Keratinocyte (primary cell): ENCODE measurements around the gene GSTM2. TPM values are rescaled to one million over a fixed set of nuclear protein-coding genes. Genes with fewer than 3 reads are reported as not detected.

Experiments
- DNase-seq: peaks from one replicate; pipeline ENCODE4 v3.0.0-alpha.2; 2011; ENCODE audit warnings: low read depth, missing footprints, low spot score
- FAIRE-seq: peaks from 2 replicates; lab custom pipeline; 2011; peaks lifted over from hg19 to GRCh38; lab: Jason Lieb, UNC
- H2AFZ ChIP-seq: 2 replicates; pipeline ENCODE4 v1.6.0; 2012; ENCODE audit warnings: low read length, control low read depth, inconsistent platforms; ENCODE audit not compliant: control insufficient read depth
- H3K27ac ChIP-seq: 2 replicates; pipeline ENCODE4 v1.5.1; 2011; ENCODE audit warnings: low read length; ENCODE audit not compliant: control insufficient read depth, insufficient read depth
- H3K27me3 ChIP-seq: 3 replicates; pipeline ENCODE4 v1.6.0; 2011; ENCODE audit warnings: low read length; ENCODE audit not compliant: control insufficient read depth, insufficient read depth; ENCODE audit errors: extremely low read depth
- H3K36me3 ChIP-seq, 2 experiments: 2 replicates in 1 of 2; 3 replicates in 1 of 2; pipeline ENCODE4 v1.5.1; 2011; ENCODE audit warnings: low read length in 2 of 2, mild to moderate bottlenecking in 1 of 2; ENCODE audit not compliant: control insufficient read depth in 2 of 2, insufficient read depth in 2 of 2; ENCODE audit errors: extremely low read depth in 1 of 2
- H3K4me1 ChIP-seq: 3 replicates; pipeline ENCODE4 v1.5.1; 2011; ENCODE audit warnings: low read length; ENCODE audit not compliant: control insufficient read depth, insufficient read depth; ENCODE audit errors: extremely low read depth
- H3K4me2 ChIP-seq: 3 replicates; pipeline ENCODE4 v1.6.0; 2011; ENCODE audit warnings: low read depth, low read length; ENCODE audit not compliant: control insufficient read depth, insufficient read depth; ENCODE audit errors: extremely low read depth
- H3K4me3 ChIP-seq, 3 experiments: fragments of 200-600 bp in 1 of 3; sonication (generic) in 1 of 3; 2 replicates in 2 of 3; 3 replicates in 1 of 3; pipeline ENCODE4 v1.5.1; 2011 to 2016; ENCODE audit warnings: low read length in 3 of 3, mild to moderate bottlenecking in 3 of 3, control low read depth in 2 of 3, inconsistent platforms in 1 of 3, low read depth in 1 of 3, mixed read lengths in 1 of 3, mixed run types in 1 of 3, moderate library complexity in 1 of 3; ENCODE audit not compliant: control insufficient read depth in 2 of 3, insufficient read depth in 2 of 3; ENCODE audit errors: extremely low read depth in 1 of 3
- H3K79me2 ChIP-seq: 2 replicates; pipeline ENCODE4 v1.6.0; 2012; ENCODE audit warnings: low read length; ENCODE audit not compliant: control insufficient read depth, insufficient read depth
- H3K9ac ChIP-seq: 3 replicates; pipeline ENCODE4 v1.6.0; 2011; ENCODE audit warnings: low read length; ENCODE audit not compliant: control insufficient read depth, insufficient read depth; ENCODE audit errors: extremely low read depth
- H3K9me1 ChIP-seq: 3 replicates; pipeline ENCODE4 v1.6.0; 2011; ENCODE audit warnings: low read length; ENCODE audit not compliant: control insufficient read depth, insufficient read depth; ENCODE audit errors: extremely low read depth
- H3K9me3 ChIP-seq: 2 replicates; pipeline ENCODE4 v1.5.1; 2012; ENCODE audit warnings: low read depth, low read length; ENCODE audit not compliant: control insufficient read depth
- H4K20me1 ChIP-seq: 3 replicates; pipeline ENCODE4 v1.6.0; 2011; ENCODE audit warnings: low read length; ENCODE audit not compliant: control insufficient read depth, insufficient read depth; ENCODE audit errors: extremely low read depth
- EZH2 ChIP-seq: IDR thresholded peaks from one replicate; pipeline ENCODE4 v1.6.1; 2012; ENCODE audit warnings: inconsistent platforms, mild to moderate bottlenecking, low read length, moderate library complexity
- dilution Hi-C: fragments of 300-500 bp; cut with MboI; formaldehyde crosslinking; loops from one replicate; pipeline ENCODE4 v1.7.0; 2020; ENCODE audit warnings: low sequenced_read_pairs; ENCODE audit not compliant: extremely low pct_ligation_motif_present
- polyA plus RNA-seq, 5 experiments: library from polyadenylated mRNA; depleted of rRNA in 3 of 5; stranded (reverse) in 3 of 5; stranded (forward) in 1 of 5; unstranded in 1 of 5; fragments of >200 nt; gene quantifications; 1 replicate in 1 of 5; 2 replicates in 3 of 5; 3 replicates in 1 of 5; pipeline versions ENCODE4 v1.2.1 to v1.2.3, GENCODE V29; 2011 to 2012; ENCODE audit warnings: missing spikeins in 2 of 5, low read depth in 1 of 5, low replicate concordance in 1 of 5
- TF ChIP-seq, protein P1 (sequence below), 3 experiments: IDR thresholded peaks in 1 of 3; conservative IDR thresholded peaks in 1 of 3; optimal IDR thresholded peaks in 1 of 3; 2 replicates in 2 of 3; 3 replicates in 1 of 3; pipeline versions ENCODE3 to v1.5.1; 2011; ENCODE audit warnings: low read length in 3 of 3, mild to moderate bottlenecking in 3 of 3, moderate library complexity in 2 of 3, control low read depth in 1 of 3, inconsistent platforms in 1 of 3; ENCODE audit not compliant: insufficient read depth in 2 of 3; ENCODE audit errors: extremely low read depth in 1 of 3

Gene GSTM2
- polyA plus RNA-seq, 1 donor (not counting 4 experiments of a cell fraction or from before 2014, with no cell fraction given): 11.1 TPM

- H3K4me2 ChIP-seq: no peak overlapping the region
- no peaks in the 10 kb centered on the region for H3K27me3 ChIP-seq
- no peaks in the 10 kb centered on the region for H4K20me1 ChIP-seq
- no peak overlapping the region for H3K4me3 ChIP-seq
- H3K9ac ChIP-seq: no peak overlapping the region
- H3K27ac ChIP-seq: no peak overlapping the region
- dilution Hi-C loops: no loop called here
- no peaks in the 10 kb centered on the region for H3K79me2 ChIP-seq
- TF ChIP-seq, protein P1, sequence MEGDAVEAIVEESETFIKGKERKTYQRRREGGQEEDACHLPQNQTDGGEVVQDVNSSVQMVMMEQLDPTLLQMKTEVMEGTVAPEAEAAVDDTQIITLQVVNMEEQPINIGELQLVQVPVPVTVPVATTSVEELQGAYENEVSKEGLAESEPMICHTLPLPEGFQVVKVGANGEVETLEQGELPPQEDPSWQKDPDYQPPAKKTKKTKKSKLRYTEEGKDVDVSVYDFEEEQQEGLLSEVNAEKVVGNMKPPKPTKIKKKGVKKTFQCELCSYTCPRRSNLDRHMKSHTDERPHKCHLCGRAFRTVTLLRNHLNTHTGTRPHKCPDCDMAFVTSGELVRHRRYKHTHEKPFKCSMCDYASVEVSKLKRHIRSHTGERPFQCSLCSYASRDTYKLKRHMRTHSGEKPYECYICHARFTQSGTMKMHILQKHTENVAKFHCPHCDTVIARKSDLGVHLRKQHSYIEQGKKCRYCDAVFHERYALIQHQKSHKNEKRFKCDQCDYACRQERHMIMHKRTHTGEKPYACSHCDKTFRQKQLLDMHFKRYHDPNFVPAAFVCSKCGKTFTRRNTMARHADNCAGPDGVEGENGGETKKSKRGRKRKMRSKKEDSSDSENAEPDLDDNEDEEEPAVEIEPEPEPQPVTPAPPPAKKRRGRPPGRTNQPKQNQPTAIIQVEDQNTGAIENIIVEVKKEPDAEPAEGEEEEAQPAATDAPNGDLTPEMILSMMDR (optimal IDR thresholded peaks at IDR 0.05 in 1 of 3, IDR thresholded peaks at IDR 0.05 in 1 of 3, conservative IDR thresholded peaks at IDR 0.05 in 1 of 3; ENCODE audit: extremely low read depth in 1 of 3, insufficient read depth in 2 of 3, low read length in 3 of 3): no peak
- no peak for TF ChIP-seq EZH2
- H2AFZ ChIP-seq: no peak overlapping the region
- no peaks in the 10 kb centered on the region for H3K9me3 ChIP-seq
- FAIRE-seq (no peak), DNase-seq (no peak)
- H3K36me3 ChIP-seq: no peaks in the 10 kb centered on the region
- peaks cover 5% of the 10 kb centered on the region for H3K4me1 ChIP-seq
- H3K9me1 ChIP-seq: no peaks in the 10 kb centered on the region
Observed at GRCh38 chr1:109650609-109651008, 17.2 kb upstream of the GSTM2 start.

DNA sequence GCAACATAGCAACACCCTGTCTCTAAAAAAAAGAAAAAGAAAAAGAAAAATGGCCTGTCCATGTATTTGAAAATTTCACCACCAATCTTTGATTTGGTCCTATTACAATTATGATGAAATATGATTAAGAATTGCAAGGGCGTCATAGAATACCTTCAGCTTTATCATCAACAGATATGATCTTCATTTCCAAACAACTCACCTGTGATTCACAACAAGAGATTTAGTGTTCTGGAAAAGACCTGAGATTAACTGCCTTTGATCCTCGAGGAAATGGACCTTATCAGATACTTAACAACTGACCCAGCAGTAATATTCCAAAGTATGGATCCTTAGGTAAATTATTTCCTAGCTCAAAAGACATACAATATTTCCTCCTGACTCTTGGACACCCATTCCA, 15.5 kb upstream of the GSTM2 start:
- H3K27ac ChIP-seq: no peak overlapping the region
- H4K20me1 ChIP-seq: no peaks in the 10 kb centered on the region
- H3K4me2 ChIP-seq: no peak overlapping the region
- H3K36me3 ChIP-seq: no peaks in the 10 kb centered on the region
- no peak overlapping the region for H3K9ac ChIP-seq
- H3K4me1 ChIP-seq: peaks cover 7% of the 10 kb centered on the region
- H3K79me2 ChIP-seq: no peaks in the 10 kb centered on the region
- H3K27me3 ChIP-seq: no peaks in the 10 kb centered on the region
- dilution Hi-C loops: no loop called here
- H3K9me1 ChIP-seq: no peaks in the 10 kb centered on the region
- DNase-seq (no peak), FAIRE-seq (no peak)
- no peak overlapping the region for H2AFZ ChIP-seq
- TF ChIP-seq EZH2: no peak
- TF ChIP-seq, protein P1 (optimal IDR thresholded peaks at IDR 0.05 in 1 of 3, IDR thresholded peaks at IDR 0.05 in 1 of 3, conservative IDR thresholded peaks at IDR 0.05 in 1 of 3; ENCODE audit: extremely low read depth in 1 of 3, insufficient read depth in 2 of 3, low read length in 3 of 3): no peak
- no peaks in the 10 kb centered on the region for H3K9me3 ChIP-seq
- no peak overlapping the region for H3K4me3 ChIP-seq
